HCT116 (cell line): ENCODE results near the gene SRA1. TPM values are rescaled to one million over a fixed set of nuclear protein-coding genes. Genes with fewer than 3 reads are reported as not detected.

Source experiments
- ATAC-seq: fragments of 200-7000 bp; cut with Tn5 transposase; 2 replicates; pipeline ENCODE4 v1.9.1; 2020; ENCODE audit warnings: mild to moderate bottlenecking, moderate library complexity
- BruUV-seq: library from RNA; stranded (reverse); fragments of 400-500 nt; replicated peaks from 2 replicates; lab custom pipeline; 2021; lab: Mats Ljungman, UMichigan
- CTCF ChIA-PET: fragments of 300-600 bp; sonication (Branson Sonifier 250); formaldehyde crosslinking; loops from one replicate; lab custom pipeline; 2021; ENCODE audit warnings: antibody characterized with exemption; lab: Charles Lee
- POLR2A ChIA-PET: fragments of 300-600, 350-600 bp; sonication (Branson Sonifier 250); formaldehyde crosslinking; loops from one replicate; lab custom pipeline; 2021; ENCODE audit warnings: antibody characterized with exemption; lab: Charles Lee
- RAD21 ChIA-PET, 2 experiments: fragments of 300-600 bp; sonication (Branson Sonifier 250); formaldehyde crosslinking; loops; one replicate each; lab custom pipeline; 2023; ENCODE audit warnings: low total read pairs in 2 of 2; ENCODE audit not compliant: uncharacterized antibody in 2 of 2, unreplicated experiment in 2 of 2, low non-redundant PET in 1 of 2; lab: Charles Lee
- DNase-seq: peaks from one replicate; pipeline ENCODE4 v3.0.0-alpha.2; 2010; ENCODE audit warnings: low read depth, low spot score
- H2AFZ ChIP-seq: fragments of 200-600 bp; shearing (Covaris generic), sonication (generic); 2 replicates; pipeline ENCODE4 v1.6.1; 2017; ENCODE audit warnings: low read depth, mixed run types, mixed read lengths, antibody characterized with exemption, low read length; ENCODE audit not compliant: poor library complexity, severe bottlenecking
- H3K27ac ChIP-seq: 2 replicates; pipeline ENCODE4 v1.5.1; 2012; ENCODE audit warnings: low read depth, low read length
- H3K27me3 ChIP-seq: fragments of 200-600 bp; sonication (generic); 2 replicates; pipeline ENCODE4 v1.6.1; 2016; ENCODE audit warnings: mixed run types, low read length, mixed read lengths; ENCODE audit not compliant: insufficient read depth
- H3K36me3 ChIP-seq, 2 experiments: fragments of 200-500 bp in 1 of 2; fragments of 200-600 bp in 1 of 2; sonication (Bioruptor generic) in 1 of 2; sonication (generic) in 1 of 2; 2 replicates each; pipeline versions ENCODE4 v1.5.1 to v1.6.1; 2014 to 2016; ENCODE audit warnings: low read length in 2 of 2, inconsistent platforms in 1 of 2, mixed read lengths in 1 of 2, mixed run types in 1 of 2; ENCODE audit not compliant: insufficient read depth in 2 of 2, control insufficient read depth in 1 of 2
- H3K4me1 ChIP-seq, 2 experiments: fragments of 200-600 bp in 1 of 2; sonication (generic) in 1 of 2; 2 replicates each; pipeline versions ENCODE4 v1.5.1 to v1.6.1; 2012 to 2017; ENCODE audit warnings: low read length in 2 of 2, inconsistent platforms in 1 of 2, mild to moderate bottlenecking in 1 of 2, mixed read lengths in 1 of 2, mixed run types in 1 of 2, moderate library complexity in 1 of 2; ENCODE audit not compliant: insufficient read depth in 2 of 2, control insufficient read depth in 1 of 2
- H3K4me2 ChIP-seq: fragments of 200-600 bp; sonication (generic); 2 replicates; pipeline ENCODE4 v1.6.1; 2017; ENCODE audit warnings: mixed run types, low read length, mixed read lengths
- H3K4me3 ChIP-seq, 2 experiments: fragments of 200-600 bp in 1 of 2; sonication (generic) in 1 of 2; replicated peaks in 1 of 2; 2 replicates each; pipeline ENCODE4 v1.5.1; 2011 to 2016; ENCODE audit warnings: low read length in 2 of 2, control low read depth in 1 of 2, low read depth in 1 of 2, mild to moderate bottlenecking in 1 of 2, mixed read lengths in 1 of 2, mixed run types in 1 of 2
- H3K79me2 ChIP-seq: fragments of 200-600 bp; sonication (generic); 2 replicates; pipeline ENCODE4 v1.6.1; 2017; ENCODE audit warnings: mild to moderate bottlenecking, mixed run types, low read length, moderate library complexity, mixed read lengths; ENCODE audit not compliant: insufficient read depth
- H3K9ac ChIP-seq: fragments of 200-600 bp; sonication (generic); 2 replicates; pipeline ENCODE4 v1.6.1; 2016; ENCODE audit warnings: low read length, mixed read lengths
- H3K9me2 ChIP-seq: fragments of 200-600 bp; sonication (generic), shearing (Covaris generic); 2 replicates; pipeline ENCODE4 v1.6.1; 2017; ENCODE audit warnings: mixed run types, mild to moderate bottlenecking, moderate library complexity; ENCODE audit not compliant: insufficient read depth
- H3K9me3 ChIP-seq, 2 experiments: fragments of 200-500 bp in 1 of 2; fragments of 200-600 bp in 1 of 2; sonication (Bioruptor generic) in 1 of 2; sonication (generic) in 1 of 2; 2 replicates each; pipeline ENCODE4 v1.6.1; 2014 to 2017; ENCODE audit warnings: low read length in 2 of 2, mixed read lengths in 2 of 2, inconsistent platforms in 1 of 2, low read depth in 1 of 2, mild to moderate bottlenecking in 1 of 2, mixed run types in 1 of 2, moderate library complexity in 1 of 2; ENCODE audit not compliant: control insufficient read depth in 1 of 2, insufficient read depth in 1 of 2
- H4K20me1 ChIP-seq: fragments of 200-600 bp; sonication (generic), shearing (Covaris generic); 2 replicates; pipeline ENCODE4 v1.6.1; 2017; ENCODE audit warnings: mixed run types, mild to moderate bottlenecking, moderate library complexity; ENCODE audit not compliant: insufficient read depth
- ATF3 ChIP-seq: IDR thresholded peaks from 2 replicates; pipeline ENCODE4 v1.6.1; 2012
- CEBPB ChIP-seq: IDR thresholded peaks from 2 replicates; pipeline ENCODE4 v1.6.1; 2012; ENCODE audit warnings: low read depth
- CTCF ChIP-seq, 3 experiments: fragments of 200-600 bp in 1 of 3; sonication (generic) in 1 of 3; IDR thresholded peaks in 2 of 3; conservative IDR thresholded peaks in 1 of 3; 2 replicates each; pipeline ENCODE4 v1.5.1; 2012 to 2017; ENCODE audit warnings: low read depth in 2 of 3, low read length in 2 of 3, antibody characterized with exemption in 1 of 3, borderline replicate concordance in 1 of 3, control low read depth in 1 of 3, mild to moderate bottlenecking in 1 of 3, mixed read lengths in 1 of 3, mixed run types in 1 of 3, moderate library complexity in 1 of 3; ENCODE audit not compliant: insufficient read depth in 1 of 3
- EZH2 ChIP-seq: fragments of 200-600 bp; sonication (generic); IDR thresholded peaks from 2 replicates; pipeline ENCODE4 v1.6.1; 2017; ENCODE audit warnings: antibody characterized with exemption, mixed run types
- JUND ChIP-seq: IDR thresholded peaks from 2 replicates; pipeline ENCODE4 v1.6.1; 2012
- POLR2AphosphoS5 ChIP-seq: IDR thresholded peaks from 2 replicates; pipeline ENCODE4 v1.6.1; 2011; ENCODE audit warnings: mild to moderate bottlenecking, low read depth, low read length, moderate library complexity
- RAD21 ChIP-seq: IDR thresholded peaks from 2 replicates; pipeline ENCODE4 v1.6.1; 2012; ENCODE audit warnings: low read depth, mild to moderate bottlenecking
- SIN3A ChIP-seq: IDR thresholded peaks from 2 replicates; pipeline ENCODE4 v1.6.1; 2012; ENCODE audit warnings: low read depth
- SP1 ChIP-seq: IDR thresholded peaks from 2 replicates; pipeline ENCODE4 v1.6.1; 2012; ENCODE audit warnings: low read depth
- TCF7L2 ChIP-seq: IDR thresholded peaks from 2 replicates; pipeline ENCODE4 v1.7.0; 2011; ENCODE audit warnings: borderline replicate concordance, inconsistent platforms; ENCODE audit not compliant: insufficient read depth, insufficient read length; ENCODE audit errors: extremely low read depth
- YY1 ChIP-seq: IDR thresholded peaks from 2 replicates; pipeline ENCODE4 v1.6.1; 2011; ENCODE audit warnings: low read length, low read depth, moderate library complexity, mild to moderate bottlenecking; ENCODE audit not compliant: insufficient replicate concordance; ENCODE audit errors: extremely low read depth
- intact Hi-C: fragments of 100-400 bp; cut with micrococcal nuclease; formaldehyde crosslinking; loops from 2 replicates; pipeline ENCODE4 v1.10.0; 2022
- total RNA-seq: library from RNA; stranded (reverse); gene quantifications from one replicate; pipeline ENCODE4 v1.2.1, GENCODE V29; 2021; ENCODE audit not compliant: unreplicated experiment

SRA1 gene
- total RNA-seq, 1 experiment from 2014 or later: 41.7 TPM

GRCh38 chr5:140560227-140560626 lies 3.0 kb upstream of the SRA1 start:
- Histone ChIP-seq H3K4me1 (peaks cover 8 to 32% of the 10 kb centered on the region in 2 experiments), H3K9me3 (no peaks in the 10 kb centered on the region), H4K20me1 (no peaks in the 10 kb centered on the region; the same call in 1 of the 2 replicates), H3K79me2 (peaks cover 26% of the 10 kb centered on the region), H3K9me2 (no peaks in the 10 kb centered on the region), H3K4me2 (no peak overlapping the region), H3K27ac (no peak overlapping the region), H2AFZ (no peak overlapping the region), H3K4me3 (no peak overlapping the region), H3K36me3 (0 out of 4 replicates have a peak, but pooled peaks cover 0 to 5% of the 10 kb centered on the region in 2 experiments), H3K27me3 (no peaks in the 10 kb centered on the region), H3K9ac (no peak overlapping the region)
- intact Hi-C loops: loop anchor here (5.0 kb wide), 1 partner anchor 77 kb away; the partner anchor contains the start of gene TMCO6
- CTCF ChIA-PET: no interaction called here
- POLR2A ChIA-PET: no interaction called here
- ATAC-seq (no peak), DNase-seq (no peak)
- BruUV-seq: no TSS peak
- RAD21 ChIA-PET: no interaction called here
- TF ChIP-seq SIN3A: no peak
- TF ChIP-seq JUND: no peak
- 0 out of 6 replicates have a peak, but pooled peaks of 1 of the 3 experiments have one; percentile 7 for TF ChIP-seq CTCF (IDR thresholded peaks at IDR 0.05 in 2 of 3, conservative IDR thresholded peaks at IDR 0.05 in 1 of 3; ENCODE audit: borderline replicate concordance in 1 of 3, insufficient read depth in 1 of 3, low read depth in 2 of 3, low read length in 2 of 3)
- TF ChIP-seq TCF7L2: no peak
- no peak for TF ChIP-seq SP1
- TF ChIP-seq ATF3: no peak
- TF ChIP-seq, all 23 proteins: peak for 1

- intact Hi-C loops: loop anchor here (5.0 kb wide), 1 partner anchor 154 kb away; no protein-coding TSS in a partner anchor
- no TSS peak for BruUV-seq
- no peaks in the 10 kb centered on the region; the same call in 1 of the 2 replicates for H4K20me1 ChIP-seq
- no peak overlapping the region for H3K9ac ChIP-seq
- ChIA-PET POLR2A (interaction anchor here (1.3 kb wide), 1 partner anchor 89 kb away, joined by 4 read pairs; the partner anchor contains the start of genes IK and NDUFA2), CTCF (no interaction called here), RAD21 (no interaction called here)
- H3K79me2 ChIP-seq: peaks cover 37% of the 10 kb centered on the region
- no peaks in the 10 kb centered on the region for H3K9me2 ChIP-seq
- peak overlapping the region; percentile 80; the same call in 1 of the 2 replicates for H3K27ac ChIP-seq
- H3K9me3 ChIP-seq: no peaks in the 10 kb centered on the region
- peaks cover 8 to 35% of the 10 kb centered on the region in 2 experiments for H3K4me1 ChIP-seq
- H3K4me2 ChIP-seq: no peak overlapping the region
- ATAC-seq (no peak), DNase-seq (no peak)
- H3K27me3 ChIP-seq: no peaks in the 10 kb centered on the region
- no peak overlapping the region for H3K4me3 ChIP-seq
- H2AFZ ChIP-seq: no peak overlapping the region
- H3K36me3 ChIP-seq: peaks cover 0 to 5% of the 10 kb centered on the region in 2 experiments; a peak in 2 of 4 replicates
- TF ChIP-seq RAD21 (no peak), TCF7L2 (no peak), EZH2 (no peak), CEBPB (no peak), JUND (no peak), POLR2AphosphoS5 (no peak), YY1 (no peak)
These were observed 1.3 kb upstream of the SRA1 start for GRCh38 chr5:140558542-140558941.
